B cell (primary cell): ENCODE data around the gene CFAP90. TPM values are rescaled to one million over a fixed set of nuclear protein-coding genes. Genes with fewer than 3 reads are reported as not detected.

ENCODE experiments used
- ATAC-seq: fragments of 200-7000 bp; cut with Tn5 transposase; one replicate; pipeline ENCODE4 v1.10.0; 2021; ENCODE audit warnings: low read depth, mild to moderate bottlenecking, moderate number of reproducible peaks, moderate library complexity
- CTCF ChIA-PET: fragments of 350-600 bp; sonication (Branson Sonifier 250); formaldehyde crosslinking; loops from one replicate; lab custom pipeline; 2021; ENCODE audit warnings: antibody characterized with exemption, inconsistent platforms; lab: Charles Lee
- POLR2A ChIA-PET: fragments of 350-600 bp; sonication (Branson Sonifier 250); formaldehyde crosslinking; loops from one replicate; lab custom pipeline; 2021; ENCODE audit warnings: antibody characterized with exemption; lab: Charles Lee
- DNase-seq: peaks from one replicate; pipeline ENCODE4 v3.0.0; 2013
- H2AFZ ChIP-seq: 2 replicates; pipeline ENCODE4 v1.6.1; 2012; ENCODE audit warnings: mild to moderate bottlenecking, low read depth, low read length; ENCODE audit not compliant: insufficient read depth, poor library complexity, severe bottlenecking
- H3K27ac ChIP-seq, 2 donors: 1 replicate in 1 of 2; 2 replicates in 1 of 2; pipeline ENCODE4 v1.5.1; 2012 to 2013; ENCODE audit warnings: low read length in 2 of 2, mild to moderate bottlenecking in 2 of 2, moderate library complexity in 1 of 2
- H3K27me3 ChIP-seq, 4 experiments: fragments of 200-600 bp in 1 of 4; sonication (generic) in 1 of 4; replicated peaks in 1 of 4; 1 replicate in 2 of 4; 2 replicates in 2 of 4; pipeline versions ENCODE4 v1.6.1 to v1.7.0; 2013 to 2016; ENCODE audit warnings: low read length in 3 of 4, mild to moderate bottlenecking in 2 of 4, mixed read lengths in 1 of 4, moderate library complexity in 1 of 4; ENCODE audit not compliant: insufficient read depth in 4 of 4, control insufficient read depth in 3 of 4; ENCODE audit errors: control extremely low read depth in 1 of 4
- H3K36me3 ChIP-seq, 2 experiments: replicated peaks in 1 of 2; 1 replicate in 1 of 2; 2 replicates in 1 of 2; pipeline versions ENCODE4 v1.6.1 to v1.7.1; 2013; ENCODE audit warnings: low read length in 1 of 2; ENCODE audit not compliant: insufficient read depth in 2 of 2, control insufficient read depth in 1 of 2; ENCODE audit errors: control extremely low read depth in 1 of 2, extremely low read depth in 1 of 2
- H3K4me1 ChIP-seq, 2 donors: fragments of 200-600 bp in 1 of 2; sonication (generic) in 1 of 2; 1 replicate in 1 of 2; 2 replicates in 1 of 2; pipeline versions ENCODE4 v1.5.1 to v1.6.1; 2013 to 2017; ENCODE audit warnings: low read length in 2 of 2; ENCODE audit not compliant: control insufficient read depth in 2 of 2, insufficient read depth in 2 of 2
- H3K4me2 ChIP-seq: replicated peaks from 2 replicates; pipeline ENCODE3; 2012; ENCODE audit warnings: mild to moderate bottlenecking, low read depth, low read length; ENCODE audit not compliant: poor library complexity, severe bottlenecking
- H3K4me3 ChIP-seq, 5 experiments: fragments of 200-600 bp in 1 of 5; sonication (generic) in 1 of 5; 1 replicate in 3 of 5; 2 replicates in 2 of 5; pipeline versions ENCODE4 v1.5.1 to v1.7.0; 2011 to 2016; ENCODE audit warnings: low read length in 4 of 5, mild to moderate bottlenecking in 4 of 5, low read depth in 2 of 5, control low read depth in 1 of 5, moderate library complexity in 1 of 5; ENCODE audit not compliant: insufficient read depth in 1 of 5; ENCODE audit errors: control extremely low read depth in 1 of 5, extremely low read depth in 1 of 5
- H3K79me2 ChIP-seq: fragments of 200-600 bp; sonication (generic); one replicate; pipeline ENCODE4 v1.6.0; 2016; ENCODE audit warnings: low read length; ENCODE audit not compliant: control insufficient read depth, insufficient read depth
- H3K9ac ChIP-seq: fragments of 200-600 bp; sonication (generic); 2 replicates; pipeline ENCODE4 v1.6.1; 2017; ENCODE audit warnings: mild to moderate bottlenecking, low read length, moderate library complexity
- H3K9me3 ChIP-seq, 3 donors: one replicate each; pipeline versions ENCODE4 v1.6.1 to v1.7.1; 2013; ENCODE audit warnings: low read length in 2 of 3; ENCODE audit not compliant: control insufficient read depth in 2 of 3, insufficient read depth in 1 of 3; ENCODE audit errors: control extremely low read depth in 1 of 3
- H4K20me1 ChIP-seq: 2 replicates; pipeline ENCODE4 v1.6.0; 2012; ENCODE audit warnings: mild to moderate bottlenecking, low read length; ENCODE audit not compliant: insufficient read depth, control insufficient read depth, poor library complexity, severe bottlenecking
- H3K27ac Mint-ChIP-seq: one replicate; pipeline ENCODE4 v1.8.0; 2021; ENCODE audit warnings: mixed read lengths
- H3K27me3 Mint-ChIP-seq: one replicate; pipeline ENCODE4 v1.8.0; 2021; ENCODE audit warnings: mixed read lengths
- H3K4me1 Mint-ChIP-seq: one replicate; pipeline ENCODE4 v1.8.0; 2021; ENCODE audit warnings: mixed read lengths
- H3K4me3 Mint-ChIP-seq: one replicate; pipeline ENCODE4 v1.8.0; 2021; ENCODE audit warnings: mixed read lengths
- H3K9me3 Mint-ChIP-seq: one replicate; pipeline ENCODE4 v1.8.0; 2022; ENCODE audit warnings: mixed read lengths; ENCODE audit not compliant: insufficient read depth
- CTCF ChIP-seq: fragments of 200-600 bp; IDR thresholded peaks from one replicate; pipeline ENCODE4 v1.8.0; 2022; ENCODE audit warnings: antibody characterized with exemption, mild to moderate bottlenecking
- EZH2 ChIP-seq: IDR thresholded peaks from 2 replicates; pipeline ENCODE4 v1.6.1; 2012; ENCODE audit warnings: borderline replicate concordance, low read depth, mild to moderate bottlenecking, moderate library complexity, low read length; ENCODE audit not compliant: insufficient read depth, poor library complexity, severe bottlenecking
- WGBS: methylation state at CpG from one replicate; pipeline ENCODE4 v1.1.5; 2013; ENCODE audit warnings: missing lambda C conversion rate; ENCODE audit not compliant: insufficient coverage; 5-methylcytosine and 5-hydroxymethylcytosine counted together
- intact Hi-C: fragments of 100-400 bp; cut with micrococcal nuclease; formaldehyde crosslinking; loops from one replicate; pipeline ENCODE4 v1.10.0; 2022
- polyA plus RNA-seq: library from polyadenylated mRNA; depleted of rRNA; stranded (reverse); fragments of >200 nt; gene quantifications from 2 replicates; pipeline ENCODE4 v1.2.3, GENCODE V29; 2012
- total RNA-seq, 2 donors: library from RNA; stranded (reverse); fragments of 120-200 nt in 1 of 2; gene quantifications; 1 replicate in 1 of 2; 2 replicates in 1 of 2; pipeline versions ENCODE4 v1.2.3 to v1.2.4, GENCODE V29; 2013 to 2022

The CFAP90 gene
- total and polyA plus RNA-seq, 2 donors (not counting 1 experiment from before 2014, with no cell fraction given): not detected

GRCh38 chr5:7795306-7795705 lies 55.6 kb downstream of the CFAP90 start:
- Mint-ChIP-seq H3K27me3 (peaks cover 8% of the 10 kb centered on the region), H3K4me3 (no peak overlapping the region)
- ATAC-seq: no peak

GRCh38 chr5:7794823-7795222 lies 56.1 kb downstream of the CFAP90 start:
- ATAC-seq: no peak
- WGBS: no CpG with 5 or more reads among the region's 1 CpG
- ChIA-PET POLR2A (no interaction called here), CTCF (no interaction called here)
- Histone ChIP-seq H3K9me3 (no peaks in the 10 kb centered on the region), H2AFZ (no peak overlapping the region), H3K79me2 (no peaks in the 10 kb centered on the region), H3K4me2 (no peak overlapping the region), H3K27me3 (no peaks in the 10 kb centered on the region), H3K4me1 (no peaks in the 10 kb centered on the region), H3K4me3 (no peak overlapping the region), H4K20me1 (no peaks in the 10 kb centered on the region), H3K27ac (no peak overlapping the region), H3K36me3 (no peaks in the 10 kb centered on the region), H3K9ac (no peak overlapping the region)
- Mint-ChIP-seq H3K4me3 (no peak overlapping the region), H3K4me1 (no peaks in the 10 kb centered on the region), H3K27me3 (peaks cover 8% of the 10 kb centered on the region), H3K9me3 (no peaks in the 10 kb centered on the region), H3K27ac (no peak overlapping the region)
- intact Hi-C loops: no loop called here
- no peak for DNase-seq
- TF ChIP-seq EZH2 (no peak), CTCF (no peak)

More at GRCh38 chr5:7795306-7795705, 55.6 kb downstream of the CFAP90 start:
- Histone ChIP-seq H3K4me1 (no peaks in the 10 kb centered on the region), H3K4me3 (no peak overlapping the region), H3K4me2 (no peak overlapping the region), H3K9ac (no peak overlapping the region), H3K9me3 (no peaks in the 10 kb centered on the region), H3K27me3 (no peaks in the 10 kb centered on the region), H3K36me3 (no peaks in the 10 kb centered on the region), H3K27ac (no peak overlapping the region), H4K20me1 (no peaks in the 10 kb centered on the region), H3K79me2 (no peaks in the 10 kb centered on the region), H2AFZ (no peak overlapping the region)
- ChIA-PET CTCF (no interaction called here), POLR2A (no interaction called here)
- WGBS: 78% methylated on average over 1 of the region's 3 CpGs
- DNase-seq: no peak
- H3K9me3 Mint-ChIP-seq: no peaks in the 10 kb centered on the region
- TF ChIP-seq EZH2 (no peak), CTCF (no peak)
- H3K4me1 Mint-ChIP-seq: no peaks in the 10 kb centered on the region
- intact Hi-C loops: no loop called here
- no peak overlapping the region for H3K27ac Mint-ChIP-seq
